CD4-positive, alpha-beta T cell treated with Interleukin-6 for 4 hours (primary cell): ENCODE measurements around the gene CYP46A1.

Experiments
- DNase-seq: peaks from one replicate; pipeline ENCODE4 v3.0.0-alpha.2; 2020; ENCODE audit warnings: mixed read lengths

CYP46A1 gene

GRCh38 chr14:99674776-99675381 is 9.2 kb upstream of the CYP46A1 start:
- DNase-seq = no peak

- DNase-seq = no peak
Observed at GRCh38 chr14:99675382-99675835, 8.7 kb upstream of the CYP46A1 start.

GRCh38 chr14:99675951-99676350 is 8.1 kb upstream of the CYP46A1 start:
- DNase-seq = no peak

GRCh38 chr14:99676657-99677056 is 7.4 kb upstream of the CYP46A1 start:
- DNase-seq = peak; percentile 27

GRCh38 chr14:99677231-99678140 is 6.6 kb upstream of the CYP46A1 start:
- DNase-seq = no peak

- no peak for DNase-seq
Observed at GRCh38 chr14:99678198-99678597, 5.9 kb upstream of the CYP46A1 start.

GRCh38 chr14:99679111-99679510 is 5.0 kb upstream of the CYP46A1 start:
- no peak for DNase-seq

- no peak for DNase-seq
Observed at GRCh38 chr14:99679543-99679942, 4.6 kb upstream of the CYP46A1 start.

GRCh38 chr14:99679996-99680395 is 4.1 kb upstream of the CYP46A1 start:
- no peak for DNase-seq

- no peak for DNase-seq
Observed at GRCh38 chr14:99681101-99681831, 2.8 kb upstream of the CYP46A1 start.

GRCh38 chr14:99681832-99682148 is 2.3 kb upstream of the CYP46A1 start:
- DNase-seq = no peak

GRCh38 chr14:99682809-99683618 is 1.1 kb upstream of the CYP46A1 start:
- DNase-seq = peak; percentile 88

- no peak for DNase-seq
Observed at GRCh38 chr14:99684410-99684934, 374 bp downstream of the CYP46A1 start.

GRCh38 chr14:99685151-99685591 is 1.1 kb downstream of the CYP46A1 start:
- DNase-seq = no peak

- no peak for DNase-seq
Observed at GRCh38 chr14:99685596-99685995, 1.5 kb downstream of the CYP46A1 start.

- no peak for DNase-seq
Observed at GRCh38 chr14:99686557-99687283, 2.6 kb downstream of the CYP46A1 start.

- peak; percentile 62 for DNase-seq
Observed at GRCh38 chr14:99687284-99688209, 3.4 kb downstream of the CYP46A1 start.

- DNase-seq = no peak
Observed at GRCh38 chr14:99688210-99688581, 4.1 kb downstream of the CYP46A1 start.

- no peak for DNase-seq
Observed at GRCh38 chr14:99688629-99689028, 4.5 kb downstream of the CYP46A1 start.
